ENCODE results near the gene PMEL.
"Not testable (repeated sequence)": the region's sequence is repeated elsewhere in the genome, so short reads cannot be mapped to it uniquely, and the experiment has no call there.

Gene PMEL

GRCh38 chr12:55922126-55922525 is 43.7 kb downstream of the PMEL start:
- DNase-seq (ENCODE audit: low spot score) = no peak

GRCh38 chr12:55919032-55919431 is 46.8 kb downstream of the PMEL start:
- not testable (repeated sequence) for DNase-seq (ENCODE audit: low spot score)

GRCh38 chr12:55915482-55915859 is 50.4 kb downstream of the PMEL start:
- no peak for DNase-seq (ENCODE audit: low spot score)

DNA sequence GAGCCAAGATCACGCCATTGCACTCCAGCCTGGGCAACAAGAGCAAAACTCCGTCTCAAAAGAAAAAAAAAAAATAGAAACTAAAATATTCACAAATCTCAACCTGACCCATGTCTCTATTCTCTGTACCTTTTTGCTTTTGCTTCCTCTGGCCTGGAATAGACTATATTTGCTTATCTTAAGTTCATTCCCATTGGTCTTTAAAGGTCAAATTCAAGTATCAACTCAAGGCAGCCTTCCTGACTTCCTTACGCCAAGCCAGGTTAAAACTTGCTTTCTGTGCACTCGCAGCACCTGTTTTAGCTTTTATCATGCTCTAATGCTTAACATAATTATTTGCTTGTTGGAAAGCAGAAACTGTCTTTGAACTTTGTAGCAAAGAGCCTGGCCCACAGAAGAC is 52.9 kb downstream of the PMEL start:
- no peak for DNase-seq (ENCODE audit: low spot score)

- no peak for DNase-seq (ENCODE audit: low spot score)
Measured at GRCh38 chr12:55909513-55909884, 56.3 kb downstream of the PMEL start.

DNA sequence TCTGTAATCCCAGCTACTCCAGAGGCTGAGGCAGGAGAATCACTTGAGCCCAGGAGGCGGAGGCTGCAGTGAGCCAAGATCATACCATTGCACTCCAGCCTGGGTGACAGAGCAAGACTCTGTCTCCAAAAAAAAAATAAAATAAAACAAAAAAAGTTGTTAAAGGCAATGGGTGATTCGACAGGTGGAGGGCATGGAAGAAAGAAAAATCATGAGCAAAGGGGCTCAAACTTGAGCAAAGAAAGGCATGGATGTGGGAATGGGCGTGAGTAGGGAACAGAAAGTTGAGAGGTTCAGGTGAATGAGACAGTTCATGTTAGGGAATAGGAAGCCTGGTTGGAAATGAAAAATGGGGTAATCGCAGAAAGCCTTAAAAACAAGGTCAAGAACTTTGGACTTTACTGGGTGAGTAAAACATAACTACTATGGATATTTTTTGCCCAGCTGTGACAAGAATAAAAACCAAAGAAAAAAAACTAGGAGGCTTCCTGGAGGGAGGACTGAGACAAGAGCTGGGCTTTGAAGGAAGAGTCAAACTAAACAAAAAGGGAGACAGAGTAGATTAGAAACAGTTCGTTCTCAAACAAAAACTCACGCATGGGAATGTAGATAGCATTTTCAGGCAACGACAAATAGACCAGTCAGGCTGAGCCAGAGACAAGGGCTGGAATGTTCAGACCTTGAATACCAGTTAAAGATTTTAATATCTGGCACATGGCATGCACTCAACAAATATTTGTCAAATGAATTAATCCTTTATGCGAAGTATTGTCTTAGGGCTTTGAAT is 56.9 kb downstream of the PMEL start:
- peak; percentile 81 for DNase-seq (ENCODE audit: low spot score)

DNA sequence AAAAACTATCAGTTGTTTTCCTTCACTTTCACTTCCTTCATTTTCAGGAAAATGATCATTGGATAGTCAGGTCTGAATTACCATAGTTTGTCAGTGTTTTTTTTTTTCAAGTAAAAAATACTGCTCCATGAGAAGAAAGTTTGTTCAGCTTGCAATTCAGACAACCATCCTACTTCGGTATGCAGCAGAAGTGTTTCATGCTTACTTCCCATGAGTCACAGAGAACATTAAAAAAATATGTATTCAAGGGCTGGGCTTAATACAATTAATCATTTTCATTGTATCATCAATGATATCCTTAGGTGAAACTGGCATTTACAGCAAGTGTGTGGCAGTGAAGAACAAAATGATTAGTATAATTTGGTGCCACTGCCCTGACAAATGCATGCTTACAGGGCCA is 59.8 kb downstream of the PMEL start:
- DNase-seq (ENCODE audit: low spot score) = no peak

Data from COLO829 (cell line).